ENCODE measurements around the gene PTGIS.
A peak's percentile ranks its signal among the peaks of the same experiment; 100 is the strongest.

The PTGIS gene

DNA sequence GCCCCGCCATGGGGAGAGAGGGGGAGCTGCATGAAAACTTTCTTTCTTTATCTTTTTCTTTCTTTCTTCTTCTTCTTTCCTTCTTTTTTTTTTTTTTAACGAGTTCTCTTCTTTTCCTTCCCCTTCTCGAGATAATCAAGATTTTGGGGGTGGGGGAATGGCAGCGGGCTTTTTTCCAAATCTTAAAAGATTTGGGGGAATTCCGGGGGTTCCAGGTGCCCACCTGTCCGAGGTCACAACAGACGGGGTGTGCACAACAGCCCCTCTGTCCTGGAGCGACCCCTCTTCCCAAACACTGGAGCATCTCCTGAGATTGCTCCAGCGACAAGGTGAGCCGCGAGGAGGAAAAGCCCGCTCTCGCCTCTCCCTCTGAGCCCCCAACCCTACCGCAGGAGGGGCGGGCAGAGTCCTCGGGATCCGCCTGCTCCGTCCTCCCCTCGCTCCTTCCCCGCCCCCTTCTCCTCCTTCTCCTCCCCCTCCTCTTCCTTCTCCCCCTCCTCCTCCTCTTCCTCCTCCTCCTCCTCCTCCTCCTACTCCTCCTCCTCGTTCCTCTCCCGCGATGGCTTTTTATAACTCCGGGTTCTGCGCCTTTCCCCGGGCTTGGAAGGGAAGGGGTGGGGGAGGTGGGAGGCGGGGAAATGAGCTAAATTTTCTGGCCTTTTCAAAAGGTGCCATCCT lies 84.8 kb downstream of the PTGIS start:
- DNase-seq (no peak), ATAC-seq (ENCODE audit: insufficient read depth, low read depth) (no peak)
- H2AFZ ChIP-seq (ENCODE audit: low read depth, low read length) = no peak overlapping the region
- H3K79me2 ChIP-seq (ENCODE audit: insufficient read depth, low read length) = no peaks in the 10 kb centered on the region
- H3K4me1 ChIP-seq (ENCODE audit: insufficient read depth, low read length) = no peaks in the 10 kb centered on the region
- H3K9me3 ChIP-seq (ENCODE audit: insufficient read depth, low read length, severe bottlenecking) = no peaks in the 10 kb centered on the region
- no peak overlapping the region for H3K4me3 ChIP-seq (ENCODE audit: low read depth in 1 of 2, low read length in 2 of 2)
- 0 out of 2 replicates have a peak, but pooled peaks cover 3% of the 10 kb centered on the region for H4K20me1 ChIP-seq (ENCODE audit: insufficient read depth, low read length)
- no peak overlapping the region for H3K9ac ChIP-seq (ENCODE audit: low read depth, low read length)
- H3K27ac ChIP-seq (ENCODE audit: low read length) = no peak overlapping the region
- H3K36me3 ChIP-seq (ENCODE audit: insufficient read depth, low read length) = no peaks in the 10 kb centered on the region
- H3K4me2 ChIP-seq (ENCODE audit: insufficient read depth, low read length) = no peak overlapping the region
- no peaks in the 10 kb centered on the region for H3K27me3 ChIP-seq (ENCODE audit: insufficient read depth, low read length, poor library complexity)
- no peak for TF ChIP-seq EZH2 (IDR thresholded peaks at IDR 0.05; ENCODE audit: borderline replicate concordance, low read depth, low read length, severe bottlenecking)
- TF ChIP-seq, protein P1, sequence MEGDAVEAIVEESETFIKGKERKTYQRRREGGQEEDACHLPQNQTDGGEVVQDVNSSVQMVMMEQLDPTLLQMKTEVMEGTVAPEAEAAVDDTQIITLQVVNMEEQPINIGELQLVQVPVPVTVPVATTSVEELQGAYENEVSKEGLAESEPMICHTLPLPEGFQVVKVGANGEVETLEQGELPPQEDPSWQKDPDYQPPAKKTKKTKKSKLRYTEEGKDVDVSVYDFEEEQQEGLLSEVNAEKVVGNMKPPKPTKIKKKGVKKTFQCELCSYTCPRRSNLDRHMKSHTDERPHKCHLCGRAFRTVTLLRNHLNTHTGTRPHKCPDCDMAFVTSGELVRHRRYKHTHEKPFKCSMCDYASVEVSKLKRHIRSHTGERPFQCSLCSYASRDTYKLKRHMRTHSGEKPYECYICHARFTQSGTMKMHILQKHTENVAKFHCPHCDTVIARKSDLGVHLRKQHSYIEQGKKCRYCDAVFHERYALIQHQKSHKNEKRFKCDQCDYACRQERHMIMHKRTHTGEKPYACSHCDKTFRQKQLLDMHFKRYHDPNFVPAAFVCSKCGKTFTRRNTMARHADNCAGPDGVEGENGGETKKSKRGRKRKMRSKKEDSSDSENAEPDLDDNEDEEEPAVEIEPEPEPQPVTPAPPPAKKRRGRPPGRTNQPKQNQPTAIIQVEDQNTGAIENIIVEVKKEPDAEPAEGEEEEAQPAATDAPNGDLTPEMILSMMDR (IDR thresholded peaks at IDR 0.05; ENCODE audit: borderline replicate concordance, extremely low read depth, low read length, poor library complexity, severe bottlenecking) = no peak

DNA sequence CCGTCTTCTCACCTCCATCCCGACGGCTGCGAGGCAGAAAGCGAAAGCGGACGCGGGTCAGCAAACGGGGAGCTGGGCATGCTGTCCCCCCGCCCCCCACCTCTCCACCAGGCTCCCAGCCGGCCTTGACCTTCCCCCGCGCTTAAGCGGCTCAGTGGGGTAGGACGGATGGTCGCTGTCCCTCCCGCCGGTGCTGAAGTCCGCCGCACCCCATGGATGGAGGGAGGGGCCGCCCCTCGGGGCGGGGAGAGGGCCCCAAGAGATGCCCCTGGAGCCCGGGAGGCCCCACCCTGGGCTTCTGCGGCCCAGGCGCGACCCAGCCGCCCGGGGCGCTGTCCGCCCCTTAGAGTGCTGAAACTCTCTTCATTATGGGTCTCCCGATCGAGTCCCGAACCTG lies 85.3 kb downstream of the PTGIS start, which contains the start of gene KCNB1:
Gene KCNB1, minus strand, starts transcription at position 48 of the 397 bp plus-strand sequence. CDS start 188 bp downstream, outside the sequence.
- no peaks in the 10 kb centered on the region for H3K9me3 ChIP-seq (ENCODE audit: insufficient read depth, low read length, severe bottlenecking)
- TF ChIP-seq EZH2 (IDR thresholded peaks at IDR 0.05; ENCODE audit: borderline replicate concordance, low read depth, low read length, severe bottlenecking) = no peak
- TF ChIP-seq, protein P1 (IDR thresholded peaks at IDR 0.05; ENCODE audit: borderline replicate concordance, extremely low read depth, low read length, poor library complexity, severe bottlenecking) = no peak
- H3K4me1 ChIP-seq (ENCODE audit: insufficient read depth, low read length) = no peaks in the 10 kb centered on the region
- ATAC-seq (ENCODE audit: insufficient read depth, low read depth) (peak; percentile 82), DNase-seq (peak; percentile 60)
- no peak within 1 kb of the TSS for H3K9ac ChIP-seq (ENCODE audit: low read depth, low read length)
- H3K27ac ChIP-seq (ENCODE audit: low read length) = no peak within 1 kb of the TSS
- no peaks in the 10 kb centered on the region for H3K36me3 ChIP-seq (ENCODE audit: insufficient read depth, low read length)
- H3K4me3 ChIP-seq (ENCODE audit: low read depth in 1 of 2, low read length in 2 of 2) = no peak within 1 kb of the TSS
- no peaks in the 10 kb centered on the region for H3K79me2 ChIP-seq (ENCODE audit: insufficient read depth, low read length)
- H3K27me3 ChIP-seq (ENCODE audit: insufficient read depth, low read length, poor library complexity) = no peaks in the 10 kb centered on the region
- H2AFZ ChIP-seq (ENCODE audit: low read depth, low read length) = no peak within 1 kb of the TSS
- H4K20me1 ChIP-seq (ENCODE audit: insufficient read depth, low read length) = 0 out of 2 replicates have a peak, but pooled peaks cover 3% of the 10 kb centered on the region
- no peak within 1 kb of the TSS for H3K4me2 ChIP-seq (ENCODE audit: insufficient read depth, low read length)

DNA sequence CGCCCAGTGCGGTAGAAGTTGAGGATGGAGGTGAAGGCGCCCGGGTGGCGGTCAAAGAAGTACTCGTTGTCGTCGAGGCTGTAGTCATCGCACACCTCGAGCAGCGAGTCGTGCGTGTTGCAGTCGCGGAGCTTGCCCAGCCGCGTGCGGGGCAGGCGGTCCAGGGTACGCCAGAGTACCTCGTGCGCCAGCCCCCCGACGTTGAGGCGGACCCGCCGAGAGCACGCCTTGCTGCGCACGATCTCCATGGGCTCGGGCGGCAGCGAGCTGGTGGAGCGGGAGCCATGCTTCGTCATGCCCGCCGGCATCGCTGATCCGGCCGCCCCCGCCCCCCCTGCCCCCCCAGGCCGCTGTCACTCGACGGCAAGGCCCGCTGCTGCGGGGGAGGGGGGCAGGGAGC lies 85.8 kb downstream of the PTGIS start:
- no peak for DNase-seq
- Histone ChIP-seq H3K36me3 (ENCODE audit: insufficient read depth, low read length) (no peaks in the 10 kb centered on the region), H3K4me1 (ENCODE audit: insufficient read depth, low read length) (no peaks in the 10 kb centered on the region), H3K9ac (ENCODE audit: low read depth, low read length) (no peak overlapping the region), H3K27ac (ENCODE audit: low read length) (no peak overlapping the region), H3K4me2 (ENCODE audit: insufficient read depth, low read length) (no peak overlapping the region), H2AFZ (ENCODE audit: low read depth, low read length) (no peak overlapping the region), H3K27me3 (ENCODE audit: insufficient read depth, low read length, poor library complexity) (no peaks in the 10 kb centered on the region), H3K79me2 (ENCODE audit: insufficient read depth, low read length) (no peaks in the 10 kb centered on the region), H3K4me3 (ENCODE audit: low read depth in 1 of 2, low read length in 2 of 2) (no peak overlapping the region), H3K9me3 (ENCODE audit: insufficient read depth, low read length, severe bottlenecking) (no peaks in the 10 kb centered on the region), H4K20me1 (ENCODE audit: insufficient read depth, low read length) (0 out of 2 replicates have a peak, but pooled peaks cover 3% of the 10 kb centered on the region)
- ATAC-seq (ENCODE audit: insufficient read depth, low read depth) = no peak
- no peak for TF ChIP-seq EZH2 (IDR thresholded peaks at IDR 0.05; ENCODE audit: borderline replicate concordance, low read depth, low read length, severe bottlenecking)
- TF ChIP-seq, protein P1 (IDR thresholded peaks at IDR 0.05; ENCODE audit: borderline replicate concordance, extremely low read depth, low read length, poor library complexity, severe bottlenecking) = no peak

Measured in DND-41 (cell line).